SK-N-MC (cell line): ENCODE data around the gene PARD3B.

Experiments used
- EZH2 ChIP-seq: fragments of 200-600 bp; sonication (generic); IDR thresholded peaks from one replicate; pipeline ENCODE4 v1.6.1; 2017; ENCODE audit warnings: antibody characterized with exemption
- FOXP2 ChIP-seq: optimal IDR thresholded peaks from 2 replicates; pipeline ENCODE3; 2011; ENCODE audit warnings: mild to moderate bottlenecking, moderate library complexity; ENCODE audit not compliant: insufficient read depth; ENCODE audit errors: extremely low read length, control extremely low read depth
- POLR2AphosphoS5 ChIP-seq: IDR thresholded peaks from 2 replicates; pipeline ENCODE4 v1.6.1; 2012; ENCODE audit warnings: mild to moderate bottlenecking, low read depth, low read length, borderline replicate concordance

GRCh38 chr2:205156457-205156856 is 611.2 kb downstream of the PARD3B start:
- TF ChIP-seq POLR2AphosphoS5 (no peak), EZH2 (no peak), FOXP2 (no peak)
